ENCODE data around the gene CMKLR1. TPM values are rescaled to one million over a fixed set of nuclear protein-coding genes. Genes with fewer than 3 reads are reported as not detected.

The CMKLR1 gene
- total and polyA plus RNA-seq, 7 experiments from 2014 or later: 0.06 to 8.8 (median 2.0) TPM; not detected in 2

DNA sequence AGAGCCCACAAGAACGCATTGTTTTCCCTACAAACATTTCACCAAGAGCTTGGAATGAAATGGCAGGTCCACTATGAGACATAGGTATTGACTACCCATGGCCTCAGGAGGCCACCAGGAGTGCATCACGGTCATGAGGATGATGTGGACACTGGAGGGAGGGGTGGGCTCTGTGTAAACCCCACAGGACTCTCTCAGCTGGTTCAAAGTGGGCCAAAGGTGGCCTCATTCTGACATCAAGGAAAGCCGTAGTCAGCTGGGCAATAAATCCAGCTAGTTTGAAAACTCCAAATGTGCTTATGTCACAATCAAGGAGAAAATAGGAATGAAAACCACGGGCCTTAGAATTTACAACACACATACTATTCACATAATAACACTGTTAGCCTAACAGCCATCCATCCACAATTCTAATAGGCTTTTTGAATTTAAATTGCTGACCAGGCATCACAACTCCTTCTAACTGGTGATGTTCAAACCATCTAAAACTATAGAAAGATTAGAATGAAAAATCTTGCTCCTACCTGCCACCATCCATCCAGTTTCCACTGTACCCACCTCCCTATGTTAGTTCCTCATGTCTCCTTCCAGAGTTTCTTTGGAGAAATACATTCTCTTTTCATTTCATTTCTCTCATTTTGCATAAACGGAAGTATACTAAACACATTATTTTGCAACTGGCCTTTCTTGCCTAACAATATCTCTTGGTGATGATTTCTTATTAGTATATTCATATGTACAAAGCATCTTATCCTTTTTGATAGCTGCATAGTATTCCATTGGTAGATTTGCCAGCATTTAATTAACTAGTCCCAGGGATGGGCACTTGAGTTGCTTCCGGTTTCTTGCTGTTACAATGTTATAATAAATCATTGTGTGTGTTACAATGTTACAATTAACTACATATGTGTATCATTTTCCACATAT lies 21.5 kb downstream of the CMKLR1 start:
- Histone ChIP-seq H3K36me3 (ENCODE audit: control insufficient read depth in 2 of 3, insufficient read depth in 3 of 3, low read length in 3 of 3) (no peaks in the 10 kb centered on the region), H3K4me3 (ENCODE audit: low read length) (no peak overlapping the region), H3K27me3 (ENCODE audit: control insufficient read depth in 2 of 2, insufficient read depth in 2 of 2, low read length in 2 of 2) (no peaks in the 10 kb centered on the region), H3K4me1 (ENCODE audit: control insufficient read depth in 2 of 2, insufficient read depth in 2 of 2, low read length in 2 of 2) (peaks cover 0 to 16% of the 10 kb centered on the region in 2 donors), H3K9me3 (ENCODE audit: control insufficient read depth in 2 of 3, low read length in 3 of 3) (no peaks in the 10 kb centered on the region), H3K27ac (ENCODE audit: low read depth, low read length) (no peak overlapping the region)
- no peak for ATAC-seq
- ChIA-PET POLR2A (no interaction called here), CTCF (no interaction called here)
- intact Hi-C loops (cut with micrococcal nuclease): no loop called here
- Mint-ChIP-seq H3K9me3 (peaks cover 0 to 3% (median 0%) of the 10 kb centered on the region in 11 donors), H3K27ac (no peak overlapping the region), H3K4me1 (peaks cover 7 to 28% (median 16%) of the 10 kb centered on the region in 7 donors), H3K36me3 (no peaks in the 10 kb centered on the region), H3K4me3 (no peak overlapping the region), H3K27me3 (peaks cover 0 to 35% (median 12%) of the 10 kb centered on the region in 5 donors)
- DNase-seq: no peak

DNA sequence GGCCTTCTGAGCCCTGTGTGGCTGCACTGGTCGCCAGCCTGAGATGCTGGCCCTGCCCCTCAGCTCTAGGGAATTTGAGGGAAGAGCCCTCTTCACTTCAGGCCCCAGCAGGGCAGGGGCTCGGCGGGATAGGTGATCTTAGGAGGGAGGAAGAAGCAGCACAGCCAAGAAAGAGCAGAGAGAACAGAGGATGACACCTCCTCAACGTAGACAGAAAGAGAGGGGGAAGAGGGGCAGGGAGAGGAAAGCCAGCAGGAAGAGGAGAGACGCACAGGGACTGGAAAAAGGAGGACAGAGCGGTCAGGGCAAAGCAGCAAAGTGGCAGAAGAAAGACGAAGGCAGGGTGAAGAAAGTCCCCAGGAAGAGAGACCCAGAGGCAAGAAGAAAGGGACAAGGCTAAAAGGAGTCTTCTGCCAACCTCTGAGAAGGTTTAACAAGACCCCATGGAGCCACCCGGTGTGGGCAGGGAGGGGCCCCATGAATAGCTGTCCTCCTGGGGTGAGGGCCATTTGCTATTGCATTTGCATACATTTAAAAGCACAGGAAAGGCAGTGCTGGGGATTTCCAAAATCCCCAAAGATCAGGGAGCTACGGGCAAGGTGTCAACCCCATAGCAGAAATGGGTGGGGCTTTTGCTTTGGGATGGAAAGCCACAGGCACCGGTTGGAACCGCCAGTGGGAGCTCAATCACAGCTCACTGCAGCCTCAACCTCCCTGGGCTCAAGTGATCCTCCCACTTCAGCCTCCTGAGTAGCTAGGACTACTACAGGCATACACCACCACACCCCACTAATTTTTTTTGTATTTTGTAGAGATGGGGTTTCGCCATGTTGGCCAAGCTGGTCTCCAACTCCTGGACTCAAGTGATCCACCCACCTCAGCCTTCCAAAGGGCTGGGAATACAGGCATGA lies 22.7 kb downstream of the CMKLR1 start:
- DNase-seq (no peak), ATAC-seq (no peak)
- H3K4me3 Mint-ChIP-seq: no peak overlapping the region
- H3K4me3 ChIP-seq (ENCODE audit: low read length): no peak overlapping the region
- peaks cover 7 to 31% (median 16%) of the 10 kb centered on the region in 7 donors for H3K4me1 Mint-ChIP-seq
- H3K9me3 Mint-ChIP-seq: peaks cover 0 to 2% (median 0%) of the 10 kb centered on the region in 11 donors
- no peak overlapping the region for H3K27ac ChIP-seq (ENCODE audit: low read depth, low read length)
- H3K9me3 ChIP-seq (ENCODE audit: control insufficient read depth in 2 of 3, low read length in 3 of 3): no peaks in the 10 kb centered on the region
- H3K27ac Mint-ChIP-seq: peak overlapping the region in 1 of 9 donors; percentile 80
- CTCF ChIA-PET: no interaction called here
- H3K27me3 ChIP-seq (ENCODE audit: control insufficient read depth in 2 of 2, insufficient read depth in 2 of 2, low read length in 2 of 2): no peaks in the 10 kb centered on the region
- POLR2A ChIA-PET: no interaction called here
- H3K4me1 ChIP-seq (ENCODE audit: control insufficient read depth in 2 of 2, insufficient read depth in 2 of 2, low read length in 2 of 2): peaks cover 0 to 16% of the 10 kb centered on the region in 2 donors
- no peaks in the 10 kb centered on the region for H3K36me3 Mint-ChIP-seq
- intact Hi-C loops (cut with micrococcal nuclease): no loop called here
- H3K27me3 Mint-ChIP-seq: peaks cover 0 to 27% (median 7%) of the 10 kb centered on the region in 5 donors
- H3K36me3 ChIP-seq (ENCODE audit: control insufficient read depth in 2 of 3, insufficient read depth in 3 of 3, low read length in 3 of 3): no peaks in the 10 kb centered on the region

DNA sequence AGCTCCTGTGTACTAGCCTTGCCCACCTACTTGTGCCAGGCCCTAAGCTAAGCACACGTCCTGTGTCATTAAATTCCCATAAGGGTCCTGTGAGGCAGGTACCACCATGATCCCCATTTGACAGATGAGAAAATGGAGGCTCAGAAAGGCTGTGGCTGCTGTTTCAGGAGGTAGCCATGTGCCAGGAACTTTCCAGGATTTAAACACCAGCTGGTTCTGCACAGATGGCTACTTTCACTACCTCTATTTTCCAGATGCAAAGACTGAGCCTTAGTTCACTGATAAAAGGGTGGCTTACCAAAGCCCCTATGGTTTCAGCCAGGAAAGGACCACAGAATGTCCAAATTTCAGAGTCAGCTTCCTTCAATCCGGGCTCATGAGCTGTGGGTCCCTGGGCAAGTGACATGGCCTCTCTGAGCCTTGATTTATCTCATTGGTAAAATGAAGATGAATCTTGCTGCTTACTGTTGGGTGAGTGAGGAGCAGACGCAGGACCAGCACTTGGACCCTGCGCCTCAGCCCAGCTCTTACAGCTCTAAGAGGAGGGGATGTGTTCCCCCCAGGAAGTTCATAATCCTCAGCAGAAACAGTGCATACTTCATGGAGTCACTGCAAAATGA lies 23.5 kb downstream of the CMKLR1 start:
- no peak overlapping the region for H3K27ac ChIP-seq (ENCODE audit: low read depth, low read length)
- H3K36me3 Mint-ChIP-seq: no peaks in the 10 kb centered on the region
- ATAC-seq (no peak), DNase-seq (no peak)
- intact Hi-C loops (cut with micrococcal nuclease): no loop called here
- H3K27me3 Mint-ChIP-seq: peaks cover 0 to 22% (median 6%) of the 10 kb centered on the region in 5 donors
- POLR2A ChIA-PET: no interaction called here
- H3K36me3 ChIP-seq (ENCODE audit: control insufficient read depth in 2 of 3, insufficient read depth in 3 of 3, low read length in 3 of 3): no peaks in the 10 kb centered on the region
- peak overlapping the region in 3 of 9 donors; percentile 6 to 80 (median 72) for H3K27ac Mint-ChIP-seq
- no peaks in the 10 kb centered on the region for H3K27me3 ChIP-seq (ENCODE audit: control insufficient read depth in 2 of 2, insufficient read depth in 2 of 2, low read length in 2 of 2)
- no peak overlapping the region for H3K4me3 ChIP-seq (ENCODE audit: low read length)
- CTCF ChIA-PET: no interaction called here
- peaks cover 7 to 31% (median 16%) of the 10 kb centered on the region in 7 donors for H3K4me1 Mint-ChIP-seq
- H3K9me3 Mint-ChIP-seq: peaks cover 0 to 2% (median 0%) of the 10 kb centered on the region in 11 donors
- no peaks in the 10 kb centered on the region for H3K9me3 ChIP-seq (ENCODE audit: control insufficient read depth in 2 of 3, low read length in 3 of 3)
- no peak overlapping the region for H3K4me3 Mint-ChIP-seq
- peaks cover 0 to 16% of the 10 kb centered on the region in 2 donors for H3K4me1 ChIP-seq (ENCODE audit: control insufficient read depth in 2 of 2, insufficient read depth in 2 of 2, low read length in 2 of 2)

DNA sequence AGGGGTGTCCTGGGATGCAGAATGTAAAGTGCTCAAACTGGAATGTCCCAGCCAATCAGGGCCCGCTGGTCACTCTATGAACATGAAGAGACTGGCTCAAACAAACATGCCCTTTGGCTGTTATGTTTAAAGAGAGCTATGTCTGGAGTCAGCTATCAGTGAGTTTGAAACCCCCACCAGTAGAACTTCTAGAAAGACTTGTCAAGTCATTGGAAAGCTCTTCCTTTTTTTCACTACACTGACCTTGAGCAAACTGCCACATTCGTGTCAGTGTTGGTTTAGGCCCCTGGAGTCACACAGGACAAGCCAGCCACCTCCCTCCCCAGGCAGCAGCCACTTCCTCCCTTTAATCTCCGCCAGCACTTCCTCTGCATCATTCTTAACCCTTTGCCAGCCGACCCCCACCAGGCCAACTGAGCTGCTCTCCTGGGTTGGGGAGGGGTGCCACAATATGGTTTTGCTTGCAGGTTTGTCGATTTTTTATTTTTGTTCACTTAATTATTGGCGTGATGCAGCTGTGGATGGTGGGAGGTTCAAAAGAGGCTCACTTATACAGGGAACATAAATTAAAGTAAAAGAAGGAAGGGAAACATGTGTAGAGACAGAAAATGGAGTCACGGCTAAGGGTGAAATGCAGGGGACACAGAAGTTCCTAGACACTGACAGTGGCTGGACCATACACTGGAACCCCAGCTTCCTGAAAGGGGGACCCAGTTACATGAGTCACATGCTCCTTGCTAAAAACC lies 25.3 kb downstream of the CMKLR1 start:
- Mint-ChIP-seq H3K27me3 (peaks cover 0 to 10% (median under 1%) of the 10 kb centered on the region in 5 donors), H3K36me3 (no peaks in the 10 kb centered on the region), H3K9me3 (no peaks in the 10 kb centered on the region), H3K27ac (peak overlapping the region in 5 of 9 donors; percentile 42 to 82 (median 73)), H3K4me3 (peak overlapping the region in 9 of 10 donors; percentile 6 to 82 (median 67)), H3K4me1 (peaks cover 7 to 31% (median 16%) of the 10 kb centered on the region in 7 donors)
- ATAC-seq (peak; percentile 92), DNase-seq (peak in 4 of 9 donors; percentile 10 to 41 (median 30))
- Histone ChIP-seq H3K9me3 (ENCODE audit: control insufficient read depth in 2 of 3, low read length in 3 of 3) (no peaks in the 10 kb centered on the region), H3K27ac (ENCODE audit: low read depth, low read length) (no peak overlapping the region), H3K4me1 (ENCODE audit: control insufficient read depth in 2 of 2, insufficient read depth in 2 of 2, low read length in 2 of 2) (peaks cover 0 to 16% of the 10 kb centered on the region in 2 donors), H3K36me3 (ENCODE audit: control insufficient read depth in 2 of 3, insufficient read depth in 3 of 3, low read length in 3 of 3) (no peaks in the 10 kb centered on the region), H3K27me3 (ENCODE audit: control insufficient read depth in 2 of 2, insufficient read depth in 2 of 2, low read length in 2 of 2) (no peaks in the 10 kb centered on the region), H3K4me3 (ENCODE audit: low read length) (no peak overlapping the region)
- ChIA-PET POLR2A (no interaction called here), CTCF (no interaction called here)
- intact Hi-C loops (cut with micrococcal nuclease): no loop called here

DNA sequence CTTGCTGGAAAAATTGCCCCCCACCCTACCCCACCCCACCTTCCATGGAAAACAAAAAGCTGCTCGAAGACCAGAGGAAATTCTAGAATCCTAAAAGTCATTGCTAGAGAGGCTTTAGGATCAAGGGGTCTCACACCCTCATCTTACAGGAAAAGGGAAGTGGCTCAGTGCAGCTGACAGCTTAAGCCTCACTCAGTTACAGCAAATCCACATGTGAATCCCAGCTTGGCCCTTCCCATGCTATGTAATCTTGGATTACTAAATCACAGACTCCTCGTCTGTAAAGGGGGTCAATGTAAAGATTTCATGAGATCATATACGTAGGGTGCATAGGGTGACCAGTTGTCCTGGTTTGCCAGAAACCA lies 25.9 kb downstream of the CMKLR1 start:
- ChIA-PET CTCF (no interaction called here), POLR2A (no interaction called here)
- Histone ChIP-seq H3K36me3 (ENCODE audit: control insufficient read depth in 2 of 3, insufficient read depth in 3 of 3, low read length in 3 of 3) (no peaks in the 10 kb centered on the region), H3K4me1 (ENCODE audit: control insufficient read depth in 2 of 2, insufficient read depth in 2 of 2, low read length in 2 of 2) (peaks cover 0 to 16% of the 10 kb centered on the region in 2 donors), H3K27me3 (ENCODE audit: control insufficient read depth in 2 of 2, insufficient read depth in 2 of 2, low read length in 2 of 2) (no peaks in the 10 kb centered on the region), H3K9me3 (ENCODE audit: control insufficient read depth in 2 of 3, low read length in 3 of 3) (no peaks in the 10 kb centered on the region), H3K27ac (ENCODE audit: low read depth, low read length) (no peak overlapping the region), H3K4me3 (ENCODE audit: low read length) (no peak overlapping the region)
- peaks cover 0 to 8% (median 0%) of the 10 kb centered on the region in 5 donors for H3K27me3 Mint-ChIP-seq
- H3K9me3 Mint-ChIP-seq: no peaks in the 10 kb centered on the region
- peak overlapping the region in 3 of 9 donors; percentile 43 to 74 (median 73) for H3K27ac Mint-ChIP-seq
- no peak for DNase-seq
- H3K4me1 Mint-ChIP-seq: peaks cover 7 to 31% (median 16%) of the 10 kb centered on the region in 7 donors
- H3K36me3 Mint-ChIP-seq: no peaks in the 10 kb centered on the region
- ATAC-seq: peak; percentile 13
- intact Hi-C loops (cut with micrococcal nuclease): no loop called here
- H3K4me3 Mint-ChIP-seq: peak overlapping the region in 4 of 10 donors; percentile 6 to 82 (median 74)

All from naive thymus-derived CD4-positive, alpha-beta T cell (primary cell).